PFSK-1 (cell line): ENCODE measurements around the gene IGF2R. TPM values are rescaled to one million over a fixed set of nuclear protein-coding genes. Genes with fewer than 3 reads are reported as not detected.

Experiments
- FOXP2 ChIP-seq: optimal IDR thresholded peaks from 2 replicates; pipeline ENCODE3; 2011; ENCODE audit warnings: borderline replicate concordance, control low read depth, inconsistent platforms; ENCODE audit not compliant: insufficient read depth; ENCODE audit errors: extremely low read length, extremely low read depth
- POLR2AphosphoS5 ChIP-seq: IDR thresholded peaks from 2 replicates; pipeline ENCODE4 v1.6.1; 2012; ENCODE audit warnings: low read depth, mild to moderate bottlenecking, control low read depth, low read length, moderate library complexity
- SIN3A ChIP-seq: IDR thresholded peaks from 2 replicates; pipeline ENCODE4 v1.6.1; 2012; ENCODE audit warnings: mild to moderate bottlenecking, low read length, moderate library complexity, borderline replicate concordance; ENCODE audit not compliant: insufficient read depth
- TAF1 ChIP-seq: IDR thresholded peaks from 2 replicates; pipeline ENCODE4 v1.6.1; 2012; ENCODE audit warnings: low read length, control low read depth, borderline replicate concordance; ENCODE audit not compliant: insufficient read depth
- polyA plus RNA-seq: library from polyadenylated mRNA; unstranded; fragments of >200 nt; gene quantifications from one replicate; pipeline ENCODE4 v1.2.1, GENCODE V29; 2012; ENCODE audit warnings: low read depth, missing spikeins; ENCODE audit not compliant: insufficient read length
- TF ChIP-seq, protein P1 (sequence below), 2 experiments: IDR thresholded peaks; 2 replicates each; pipeline versions ENCODE4 v1.6.1 to v1.8.0; 2011 to 2012; ENCODE audit warnings: low read depth in 2 of 2, low read length in 2 of 2, control low read depth in 1 of 2, inconsistent platforms in 1 of 2, mild to moderate bottlenecking in 1 of 2, moderate library complexity in 1 of 2; ENCODE audit not compliant: insufficient read depth in 1 of 2

The IGF2R gene, protein sequence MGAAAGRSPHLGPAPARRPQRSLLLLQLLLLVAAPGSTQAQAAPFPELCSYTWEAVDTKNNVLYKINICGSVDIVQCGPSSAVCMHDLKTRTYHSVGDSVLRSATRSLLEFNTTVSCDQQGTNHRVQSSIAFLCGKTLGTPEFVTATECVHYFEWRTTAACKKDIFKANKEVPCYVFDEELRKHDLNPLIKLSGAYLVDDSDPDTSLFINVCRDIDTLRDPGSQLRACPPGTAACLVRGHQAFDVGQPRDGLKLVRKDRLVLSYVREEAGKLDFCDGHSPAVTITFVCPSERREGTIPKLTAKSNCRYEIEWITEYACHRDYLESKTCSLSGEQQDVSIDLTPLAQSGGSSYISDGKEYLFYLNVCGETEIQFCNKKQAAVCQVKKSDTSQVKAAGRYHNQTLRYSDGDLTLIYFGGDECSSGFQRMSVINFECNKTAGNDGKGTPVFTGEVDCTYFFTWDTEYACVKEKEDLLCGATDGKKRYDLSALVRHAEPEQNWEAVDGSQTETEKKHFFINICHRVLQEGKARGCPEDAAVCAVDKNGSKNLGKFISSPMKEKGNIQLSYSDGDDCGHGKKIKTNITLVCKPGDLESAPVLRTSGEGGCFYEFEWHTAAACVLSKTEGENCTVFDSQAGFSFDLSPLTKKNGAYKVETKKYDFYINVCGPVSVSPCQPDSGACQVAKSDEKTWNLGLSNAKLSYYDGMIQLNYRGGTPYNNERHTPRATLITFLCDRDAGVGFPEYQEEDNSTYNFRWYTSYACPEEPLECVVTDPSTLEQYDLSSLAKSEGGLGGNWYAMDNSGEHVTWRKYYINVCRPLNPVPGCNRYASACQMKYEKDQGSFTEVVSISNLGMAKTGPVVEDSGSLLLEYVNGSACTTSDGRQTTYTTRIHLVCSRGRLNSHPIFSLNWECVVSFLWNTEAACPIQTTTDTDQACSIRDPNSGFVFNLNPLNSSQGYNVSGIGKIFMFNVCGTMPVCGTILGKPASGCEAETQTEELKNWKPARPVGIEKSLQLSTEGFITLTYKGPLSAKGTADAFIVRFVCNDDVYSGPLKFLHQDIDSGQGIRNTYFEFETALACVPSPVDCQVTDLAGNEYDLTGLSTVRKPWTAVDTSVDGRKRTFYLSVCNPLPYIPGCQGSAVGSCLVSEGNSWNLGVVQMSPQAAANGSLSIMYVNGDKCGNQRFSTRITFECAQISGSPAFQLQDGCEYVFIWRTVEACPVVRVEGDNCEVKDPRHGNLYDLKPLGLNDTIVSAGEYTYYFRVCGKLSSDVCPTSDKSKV (N-terminal part only)
- polyA plus RNA-seq, result 164 TPM

DNA sequence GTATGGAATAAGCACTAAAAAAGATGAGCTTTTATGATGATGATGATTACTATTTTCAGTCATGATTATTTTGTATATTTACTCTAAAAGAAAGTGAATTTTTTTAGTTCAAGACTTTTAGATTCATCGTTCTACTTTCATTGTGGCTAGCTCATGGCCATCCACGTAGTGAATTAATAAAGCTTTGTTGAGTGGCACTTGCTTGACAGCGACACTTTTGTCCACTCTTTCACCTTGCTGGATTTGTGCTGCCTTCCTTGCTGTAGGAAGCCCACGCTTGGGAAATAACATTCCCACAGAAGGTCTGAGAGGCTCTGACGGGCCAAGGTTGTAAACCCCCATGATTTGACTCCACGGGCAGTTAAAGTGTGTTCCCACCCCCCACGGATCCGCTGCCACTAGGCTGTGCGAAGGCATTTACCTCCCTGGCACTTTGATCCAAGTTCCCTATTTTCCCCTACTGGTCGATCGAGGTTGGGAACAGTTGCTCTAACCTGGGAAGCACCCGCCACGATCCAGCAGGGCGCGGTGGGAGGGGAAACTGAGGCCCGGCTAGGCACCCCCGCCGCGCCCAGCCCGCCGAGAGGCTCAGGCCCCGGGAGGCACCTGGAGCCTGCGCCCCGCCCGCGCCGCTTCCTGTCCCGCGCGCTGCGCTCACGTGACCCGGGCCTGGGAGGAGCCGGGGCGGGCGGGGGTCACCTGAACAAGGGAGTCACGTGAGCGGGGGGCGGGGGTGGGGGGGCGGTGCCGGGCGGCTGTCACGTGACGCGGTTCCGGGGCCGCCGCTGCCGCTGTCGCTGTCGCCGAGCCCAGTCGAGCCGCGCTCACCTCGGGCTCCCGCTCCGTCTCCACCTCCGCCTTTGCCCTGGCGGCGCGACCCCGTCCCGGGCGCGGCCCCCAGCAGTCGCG, at the start of gene IGF2R:
TSS of gene IGF2R (plus strand) at position 788 of the 909 bp plus-strand sequence. CDS start 165 bp downstream, outside the sequence.
- TF ChIP-seq, protein P1, sequence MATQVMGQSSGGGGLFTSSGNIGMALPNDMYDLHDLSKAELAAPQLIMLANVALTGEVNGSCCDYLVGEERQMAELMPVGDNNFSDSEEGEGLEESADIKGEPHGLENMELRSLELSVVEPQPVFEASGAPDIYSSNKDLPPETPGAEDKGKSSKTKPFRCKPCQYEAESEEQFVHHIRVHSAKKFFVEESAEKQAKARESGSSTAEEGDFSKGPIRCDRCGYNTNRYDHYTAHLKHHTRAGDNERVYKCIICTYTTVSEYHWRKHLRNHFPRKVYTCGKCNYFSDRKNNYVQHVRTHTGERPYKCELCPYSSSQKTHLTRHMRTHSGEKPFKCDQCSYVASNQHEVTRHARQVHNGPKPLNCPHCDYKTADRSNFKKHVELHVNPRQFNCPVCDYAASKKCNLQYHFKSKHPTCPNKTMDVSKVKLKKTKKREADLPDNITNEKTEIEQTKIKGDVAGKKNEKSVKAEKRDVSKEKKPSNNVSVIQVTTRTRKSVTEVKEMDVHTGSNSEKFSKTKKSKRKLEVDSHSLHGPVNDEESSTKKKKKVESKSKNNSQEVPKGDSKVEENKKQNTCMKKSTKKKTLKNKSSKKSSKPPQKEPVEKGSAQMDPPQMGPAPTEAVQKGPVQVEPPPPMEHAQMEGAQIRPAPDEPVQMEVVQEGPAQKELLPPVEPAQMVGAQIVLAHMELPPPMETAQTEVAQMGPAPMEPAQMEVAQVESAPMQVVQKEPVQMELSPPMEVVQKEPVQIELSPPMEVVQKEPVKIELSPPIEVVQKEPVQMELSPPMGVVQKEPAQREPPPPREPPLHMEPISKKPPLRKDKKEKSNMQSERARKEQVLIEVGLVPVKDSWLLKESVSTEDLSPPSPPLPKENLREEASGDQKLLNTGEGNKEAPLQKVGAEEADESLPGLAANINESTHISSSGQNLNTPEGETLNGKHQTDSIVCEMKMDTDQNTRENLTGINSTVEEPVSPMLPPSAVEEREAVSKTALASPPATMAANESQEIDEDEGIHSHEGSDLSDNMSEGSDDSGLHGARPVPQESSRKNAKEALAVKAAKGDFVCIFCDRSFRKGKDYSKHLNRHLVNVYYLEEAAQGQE (IDR thresholded peaks at IDR 0.05; ENCODE audit: insufficient read depth in 1 of 2, low read depth in 2 of 2, low read length in 2 of 2), result peak; percentile 35 to 59; a peak in 2 of 4 replicates
- TF ChIP-seq SIN3A, result peak; percentile 76; the same call in 1 of the 2 replicates
- TF ChIP-seq FOXP2, result peak; percentile 77
- TF ChIP-seq POLR2AphosphoS5, result peak; percentile 90
- peak; percentile 83; the same call in 1 of the 2 replicates for TF ChIP-seq TAF1

DNA sequence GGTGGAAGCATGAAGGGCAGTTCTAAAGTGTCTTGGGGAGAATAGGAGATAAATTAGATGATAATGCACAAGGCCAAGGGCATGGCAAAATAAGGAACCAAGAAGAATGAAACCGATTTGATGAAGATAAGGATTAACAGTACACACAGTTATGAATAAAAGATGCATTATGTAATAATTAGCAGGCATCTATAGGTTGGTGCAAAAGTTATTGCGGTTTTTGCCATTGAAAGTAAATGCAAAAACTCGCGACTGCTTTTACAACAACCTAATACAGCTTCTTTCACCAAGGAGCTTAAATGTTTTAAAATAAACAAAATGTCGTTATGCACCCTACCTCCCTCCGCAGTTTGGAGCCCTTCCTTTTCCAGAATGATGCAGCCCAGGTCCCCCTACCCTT, 49.1 kb upstream of the IGF2R start:
- no peak for TF ChIP-seq POLR2AphosphoS5
- TF ChIP-seq, protein P1 (IDR thresholded peaks at IDR 0.05; ENCODE audit: insufficient read depth in 1 of 2, low read depth in 2 of 2, low read length in 2 of 2), result no peak
- no peak for TF ChIP-seq FOXP2
- no peak for TF ChIP-seq SIN3A
- no peak for TF ChIP-seq TAF1

DNA sequence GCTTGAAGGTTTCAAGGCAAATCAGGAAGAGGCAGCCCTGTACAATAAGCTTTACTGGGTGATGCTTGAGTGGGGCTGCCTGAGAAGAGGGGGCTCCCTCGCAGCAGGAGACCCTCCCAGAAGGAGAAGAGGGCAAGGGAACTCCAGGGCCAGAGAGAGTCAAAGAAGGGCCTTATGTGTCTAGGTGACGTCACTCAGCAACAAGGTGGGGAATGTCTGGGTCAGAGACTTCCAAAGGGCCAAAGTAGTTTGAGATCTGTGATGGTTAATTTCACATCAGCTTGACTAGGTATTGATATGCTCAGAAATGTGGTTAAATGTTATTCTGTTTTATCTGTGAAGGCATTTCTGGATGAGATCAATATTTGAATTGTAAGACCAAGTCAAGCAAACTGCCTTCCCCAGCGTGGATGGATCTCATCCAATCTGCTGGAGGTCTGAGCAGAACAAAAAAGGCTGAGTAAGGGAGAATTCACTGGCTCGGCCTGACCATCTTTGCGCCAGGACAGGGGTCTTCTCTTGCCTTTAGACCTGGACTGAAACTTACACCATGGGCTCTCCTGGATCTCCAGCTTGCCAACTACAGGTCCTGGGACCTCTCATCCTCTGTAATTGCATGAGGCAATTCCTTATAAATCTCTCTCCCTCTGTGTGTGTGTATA, 42.2 kb upstream of the IGF2R start:
- TF ChIP-seq FOXP2 (no peak), SIN3A (no peak), POLR2AphosphoS5 (no peak), TAF1 (no peak)
- TF ChIP-seq, protein P1 (IDR thresholded peaks at IDR 0.05; ENCODE audit: insufficient read depth in 1 of 2, low read depth in 2 of 2, low read length in 2 of 2), result no peak

DNA sequence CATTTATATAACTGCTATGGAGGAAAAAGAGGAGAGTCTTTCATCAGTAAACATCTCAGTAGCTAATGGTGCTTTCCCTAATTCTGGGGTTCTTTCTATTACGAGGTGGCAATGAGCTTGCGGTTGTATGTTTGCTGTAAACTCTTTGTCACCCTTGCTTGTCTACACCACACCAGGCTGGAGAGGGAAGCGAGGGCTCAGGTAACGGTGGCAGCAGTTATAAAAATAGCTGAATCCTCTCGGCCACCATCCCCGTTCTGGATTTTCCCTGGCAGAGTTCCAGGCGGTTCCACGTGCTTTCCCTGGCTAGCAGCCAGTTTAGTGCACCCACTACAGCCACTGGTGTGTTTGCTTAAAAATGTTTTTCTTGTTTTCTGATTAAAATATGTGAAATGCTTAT, 39.1 kb upstream of the IGF2R start:
- TF ChIP-seq SIN3A (no peak), POLR2AphosphoS5 (no peak), TAF1 (no peak)
- TF ChIP-seq, protein P1 (IDR thresholded peaks at IDR 0.05; ENCODE audit: insufficient read depth in 1 of 2, low read depth in 2 of 2, low read length in 2 of 2), result no peak
